ENCODE measurements around the gene RIOK1. TPM values are rescaled to one million over a fixed set of nuclear protein-coding genes. Genes with fewer than 3 reads are reported as not detected.

The RIOK1 gene
- total RNA-seq, 1 donor from 2014 or later: 21.9 TPM

GRCh38 chr6:7390226-7390878, 744 bp downstream of the RIOK1 start:
- FAIRE-seq: no peak
- TF ChIP-seq CTCF (IDR thresholded peaks at IDR 0.05; ENCODE audit: insufficient read depth, low read length, severe bottlenecking): no peak

GRCh38 chr6:7391151-7391550, 1.5 kb downstream of the RIOK1 start:
- H3K36me3 ChIP-seq (ENCODE audit: control insufficient read depth, insufficient read depth, low read length): peaks cover 2% of the 10 kb centered on the region
- no peak for FAIRE-seq
- TF ChIP-seq CTCF (IDR thresholded peaks at IDR 0.05; ENCODE audit: insufficient read depth, low read length, severe bottlenecking): no peak
- H3K4me3 ChIP-seq (ENCODE audit: low read depth, low read length): no peak overlapping the region
- DNase-seq (ENCODE audit: low read depth): peak; percentile 29
- no peaks in the 10 kb centered on the region for H3K27me3 ChIP-seq (ENCODE audit: control insufficient read depth, insufficient read depth, low read length)

More at GRCh38 chr6:7390226-7390878, 744 bp downstream of the RIOK1 start:
- Histone ChIP-seq H3K4me3 (ENCODE audit: low read depth, low read length) (peak overlapping the region; percentile 72), H3K36me3 (ENCODE audit: control insufficient read depth, insufficient read depth, low read length) (no peaks in the 10 kb centered on the region), H3K27me3 (ENCODE audit: control insufficient read depth, insufficient read depth, low read length) (no peaks in the 10 kb centered on the region)
- DNase-seq (ENCODE audit: low read depth): no peak

- Histone ChIP-seq H3K4me3 (ENCODE audit: low read depth, low read length) (no peak overlapping the region), H3K27me3 (ENCODE audit: control insufficient read depth, insufficient read depth, low read length) (no peaks in the 10 kb centered on the region), H3K36me3 (ENCODE audit: control insufficient read depth, insufficient read depth, low read length) (peaks cover 2% of the 10 kb centered on the region)
- no peak for TF ChIP-seq CTCF (IDR thresholded peaks at IDR 0.05; ENCODE audit: insufficient read depth, low read length, severe bottlenecking)
- FAIRE-seq (no peak), DNase-seq (ENCODE audit: low read depth) (no peak)
Measured at GRCh38 chr6:7392402-7392801, 2.8 kb downstream of the RIOK1 start.

GRCh38 chr6:7401075-7401474, 11.5 kb downstream of the RIOK1 start:
- Histone ChIP-seq H3K4me3 (ENCODE audit: low read depth, low read length) (no peak overlapping the region), H3K36me3 (ENCODE audit: control insufficient read depth, insufficient read depth, low read length) (peaks cover 13% of the 10 kb centered on the region), H3K27me3 (ENCODE audit: control insufficient read depth, insufficient read depth, low read length) (no peaks in the 10 kb centered on the region)
- FAIRE-seq (no peak), DNase-seq (ENCODE audit: low read depth) (no peak)
- TF ChIP-seq CTCF (IDR thresholded peaks at IDR 0.05; ENCODE audit: insufficient read depth, low read length, severe bottlenecking): no peak

- FAIRE-seq: no peak
- H3K36me3 ChIP-seq (ENCODE audit: control insufficient read depth, insufficient read depth, low read length): peaks cover 14% of the 10 kb centered on the region
- no peaks in the 10 kb centered on the region for H3K27me3 ChIP-seq (ENCODE audit: control insufficient read depth, insufficient read depth, low read length)
- H3K4me3 ChIP-seq (ENCODE audit: low read depth, low read length): no peak overlapping the region
- DNase-seq (ENCODE audit: low read depth): no peak
- no peak for TF ChIP-seq CTCF (IDR thresholded peaks at IDR 0.05; ENCODE audit: insufficient read depth, low read length, severe bottlenecking)
Measured at GRCh38 chr6:7402716-7403115, 13.1 kb downstream of the RIOK1 start.

GRCh38 chr6:7404546-7404945, 14.9 kb downstream of the RIOK1 start:
- Histone ChIP-seq H3K27me3 (ENCODE audit: control insufficient read depth, insufficient read depth, low read length) (no peaks in the 10 kb centered on the region), H3K4me3 (ENCODE audit: low read depth, low read length) (no peak overlapping the region), H3K36me3 (ENCODE audit: control insufficient read depth, insufficient read depth, low read length) (peaks cover 10% of the 10 kb centered on the region)
- no peak for TF ChIP-seq CTCF (IDR thresholded peaks at IDR 0.05; ENCODE audit: insufficient read depth, low read length, severe bottlenecking)
- FAIRE-seq (no peak), DNase-seq (ENCODE audit: low read depth) (no peak)

All from bronchial epithelial cell (primary cell).